IPS-NIHi7 (cell line): ENCODE data around the gene PLCE1.

Experiments
- DNase-seq: peaks from one replicate; pipeline ENCODE4 v3.0.0; 2012; ENCODE audit warnings: mixed read lengths; ENCODE audit errors: extremely low spot score

Gene PLCE1

GRCh38 chr10:94023906-94024305 lies 30.2 kb downstream of the PLCE1 start:
- DNase-seq, result no peak

- no peak for DNase-seq
Measured at GRCh38 chr10:94024407-94024806, 30.7 kb downstream of the PLCE1 start.

GRCh38 chr10:94025806-94026205 lies 32.1 kb downstream of the PLCE1 start:
- no peak for DNase-seq

GRCh38 chr10:94027197-94027596 lies 33.5 kb downstream of the PLCE1 start:
- no peak for DNase-seq

GRCh38 chr10:94029955-94030354 lies 36.2 kb downstream of the PLCE1 start:
- no peak for DNase-seq

GRCh38 chr10:94035982-94036765 lies 42.4 kb downstream of the PLCE1 start:
- no peak for DNase-seq

GRCh38 chr10:94036766-94037033 lies 43.0 kb downstream of the PLCE1 start:
- DNase-seq, result no peak

- no peak for DNase-seq
Measured at GRCh38 chr10:94037286-94037685, 43.6 kb downstream of the PLCE1 start.

GRCh38 chr10:94038024-94038423 lies 44.3 kb downstream of the PLCE1 start:
- peak; percentile 18 for DNase-seq

GRCh38 chr10:94041206-94041605 lies 47.5 kb downstream of the PLCE1 start:
- no peak for DNase-seq

GRCh38 chr10:94042001-94042833 lies 48.5 kb downstream of the PLCE1 start:
- DNase-seq, result peak; percentile 58

GRCh38 chr10:94042834-94043175 lies 49.1 kb downstream of the PLCE1 start:
- DNase-seq, result no peak
